CD4-positive, alpha-beta T cell treated with Interleukin-6 for 4 hours (primary cell): ENCODE measurements around the gene PON1.

Experiments used
- DNase-seq: peaks from one replicate; pipeline ENCODE4 v3.0.0-alpha.2; 2020; ENCODE audit warnings: mixed read lengths

PON1 gene

DNA sequence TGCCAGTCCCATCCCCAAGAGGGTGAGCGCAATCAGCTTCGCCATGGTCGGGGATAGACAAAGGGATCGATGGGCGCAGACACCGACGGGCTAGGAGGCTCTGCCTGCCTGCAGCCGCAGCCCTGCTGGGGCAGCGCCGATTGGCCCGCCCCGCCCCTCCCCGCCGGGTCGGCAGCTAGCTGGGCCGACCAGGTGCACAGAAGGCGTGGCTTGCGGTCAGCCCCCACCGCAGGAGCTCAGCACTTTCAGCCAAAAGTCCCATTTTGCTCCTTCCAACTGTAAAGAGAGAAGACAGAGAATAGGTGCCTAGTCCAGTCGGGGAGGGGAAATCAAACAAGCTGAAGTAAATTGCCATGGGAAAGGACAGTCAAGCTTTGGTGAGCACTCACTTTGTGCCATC is at the start of gene PON1:
PON1 (minus strand) TSS at position 102 of the 400 bp plus-strand sequence; CDS start at position 45, 57 bp downstream.
- DNase-seq, result no peak

DNA sequence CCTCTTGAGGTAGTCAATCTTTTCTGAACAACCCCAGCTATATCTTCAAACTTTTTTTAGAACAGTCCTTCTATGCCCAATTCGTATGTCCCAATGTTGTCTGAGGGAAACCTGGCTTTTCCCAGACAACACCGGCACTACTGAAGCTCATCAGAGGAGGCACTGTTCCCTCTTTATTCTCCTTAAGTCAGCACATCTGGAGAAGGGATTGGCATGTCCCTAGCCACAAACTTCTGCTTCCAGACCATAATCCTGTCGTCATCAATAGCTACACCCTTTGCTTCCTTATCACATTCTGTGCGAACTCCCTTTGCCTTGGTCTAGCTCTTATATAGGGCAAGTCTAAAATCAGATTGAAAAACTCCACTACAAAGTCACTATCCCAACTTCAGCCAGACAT is 49.0 kb upstream of the PON1 start:
- DNase-seq, result no peak

DNA sequence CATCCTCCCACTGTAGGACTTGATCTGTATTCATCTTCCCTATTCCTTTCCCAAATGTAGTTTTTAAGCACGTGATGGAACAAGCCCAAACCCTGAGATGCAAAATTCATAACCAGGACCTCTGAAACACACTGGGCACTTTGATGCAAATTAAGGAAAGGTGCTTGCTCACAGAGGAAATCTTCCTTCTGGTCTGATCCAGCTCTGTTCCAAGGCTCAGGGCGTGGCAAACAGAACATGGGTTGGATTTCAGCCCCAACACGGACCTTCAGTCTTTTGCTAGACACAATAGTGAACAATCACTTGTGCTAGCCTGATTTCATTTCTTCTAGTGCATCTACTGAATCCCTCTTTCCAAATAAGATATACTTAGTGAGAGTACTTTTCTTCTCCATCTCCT is 43.9 kb upstream of the PON1 start:
- no peak for DNase-seq

DNA sequence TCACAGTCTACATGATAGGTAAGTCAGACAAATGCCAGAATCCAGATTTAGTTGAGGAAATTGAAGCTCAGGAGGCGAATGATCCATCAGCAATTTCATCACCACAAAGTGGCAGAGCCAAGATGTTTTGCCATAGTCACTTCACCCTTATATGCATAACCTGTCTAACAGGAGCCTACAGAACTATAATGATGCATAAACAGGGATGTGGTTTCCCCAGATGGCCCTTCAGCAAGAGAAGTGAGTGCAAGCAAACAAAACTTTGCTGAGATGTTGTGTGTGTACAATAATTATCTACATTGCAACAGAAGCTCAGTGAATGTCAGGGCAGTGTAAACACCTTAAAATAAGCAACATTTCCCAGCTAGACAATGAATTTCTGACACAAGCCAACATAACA is 43.3 kb upstream of the PON1 start:
- DNase-seq, result no peak

DNA sequence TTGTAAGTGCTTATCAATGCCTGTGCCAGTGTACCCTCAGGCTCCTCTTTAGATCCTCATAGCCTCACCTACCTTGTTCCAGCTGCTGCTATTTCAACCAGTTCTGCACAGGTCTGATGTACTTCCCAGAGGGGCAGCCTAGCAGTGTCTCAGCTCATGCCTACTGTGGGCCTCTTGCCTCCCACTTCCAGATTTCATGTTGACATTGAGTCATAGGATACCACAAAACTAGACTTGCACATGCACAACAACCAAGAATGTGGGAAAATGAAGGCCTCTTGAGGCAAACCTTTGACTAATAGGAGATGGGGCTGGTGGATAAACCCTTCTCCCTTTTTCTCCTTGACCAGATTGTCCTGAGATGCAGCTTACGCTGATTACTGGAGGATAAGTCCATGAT is 40.8 kb upstream of the PON1 start:
- DNase-seq, result no peak

DNA sequence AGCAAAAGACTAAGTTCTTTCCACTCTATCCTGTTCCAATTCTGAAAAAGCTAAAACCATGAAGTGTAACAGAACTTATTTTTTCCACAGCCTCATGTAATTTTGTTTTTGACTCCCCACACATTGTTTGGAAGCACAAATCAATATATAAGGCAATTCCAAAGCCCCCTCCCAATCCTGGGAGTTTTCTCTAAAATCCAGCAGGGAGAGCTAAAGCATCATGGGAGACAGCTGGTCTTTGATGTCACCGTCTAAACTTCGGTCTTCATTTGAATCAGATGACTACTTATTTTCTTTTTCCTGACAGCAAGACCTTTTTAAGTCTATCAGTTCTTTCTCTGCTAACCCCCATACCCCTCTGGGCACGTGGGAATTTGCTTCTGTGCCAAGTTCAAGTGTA is 33.3 kb upstream of the PON1 start:
- no peak for DNase-seq

DNA sequence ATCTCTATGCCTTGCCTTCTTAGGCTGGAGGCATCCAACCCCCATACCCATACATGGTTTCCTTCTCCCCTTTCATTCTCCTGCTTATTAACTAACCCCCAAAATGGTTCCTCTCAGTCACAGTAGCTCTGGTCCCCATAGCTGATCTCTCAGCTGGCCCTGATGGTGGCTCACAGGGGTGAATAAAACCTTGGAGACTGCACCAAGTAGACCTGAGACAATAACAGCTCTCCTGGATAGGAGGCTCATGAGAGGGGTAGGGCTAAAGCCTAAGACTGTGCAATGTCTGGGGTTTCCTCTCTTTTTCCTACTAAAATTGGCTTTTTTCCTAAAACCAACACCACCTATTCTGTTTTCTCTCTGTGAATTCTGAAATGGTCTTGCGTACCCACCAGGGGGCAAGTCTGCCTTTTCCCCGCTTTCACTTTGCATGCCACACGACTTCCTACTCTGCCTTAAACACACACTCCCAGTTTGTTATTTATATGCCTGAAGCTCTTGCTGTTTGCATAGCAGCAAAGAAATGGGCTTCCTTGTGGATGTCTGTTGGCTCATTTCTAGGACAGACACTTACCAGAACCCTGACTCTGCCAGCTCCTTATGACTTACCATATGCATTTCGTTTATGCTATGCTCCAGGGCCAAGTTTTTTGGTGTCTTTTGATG is 18.4 kb upstream of the PON1 start:
- DNase-seq, result no peak

DNA sequence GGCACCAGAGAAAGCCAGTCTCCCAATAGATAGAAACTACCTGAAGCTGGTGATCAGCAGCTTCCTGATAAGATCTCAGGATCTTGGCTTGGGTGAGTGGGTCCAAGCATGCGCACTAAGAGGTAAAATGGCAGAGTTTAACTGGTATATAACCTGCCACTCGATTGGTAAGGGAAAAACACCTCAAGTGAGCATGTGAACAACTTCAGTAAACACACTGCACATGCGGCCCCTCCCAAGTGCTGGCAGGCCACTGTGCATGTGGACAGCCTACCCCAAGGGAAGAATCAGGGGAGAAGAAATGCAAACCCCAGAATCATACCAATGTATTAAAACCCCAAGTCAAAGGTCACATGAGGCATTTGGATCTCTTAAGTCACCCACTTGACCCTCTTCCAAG is 17.7 kb upstream of the PON1 start:
- no peak for DNase-seq

DNA sequence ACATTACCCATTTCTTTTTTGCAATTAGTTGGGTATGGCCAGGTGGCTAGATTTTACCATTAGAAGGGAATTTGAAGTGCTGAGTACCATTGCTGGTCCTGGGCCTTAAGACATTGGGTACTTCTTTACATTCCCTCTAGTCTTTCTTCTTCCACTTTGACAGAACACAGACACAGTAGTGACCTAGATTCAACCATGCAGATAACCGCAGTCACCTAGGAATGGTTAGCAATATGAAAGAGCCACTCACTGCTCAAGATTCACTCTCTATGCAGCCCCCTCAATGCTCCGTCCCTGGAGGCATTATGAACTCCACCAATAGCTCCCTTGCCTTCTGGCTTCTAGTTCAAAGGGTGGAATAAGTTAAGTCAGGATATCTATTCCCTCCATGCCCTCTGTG is 16.2 kb upstream of the PON1 start:
- no peak for DNase-seq

DNA sequence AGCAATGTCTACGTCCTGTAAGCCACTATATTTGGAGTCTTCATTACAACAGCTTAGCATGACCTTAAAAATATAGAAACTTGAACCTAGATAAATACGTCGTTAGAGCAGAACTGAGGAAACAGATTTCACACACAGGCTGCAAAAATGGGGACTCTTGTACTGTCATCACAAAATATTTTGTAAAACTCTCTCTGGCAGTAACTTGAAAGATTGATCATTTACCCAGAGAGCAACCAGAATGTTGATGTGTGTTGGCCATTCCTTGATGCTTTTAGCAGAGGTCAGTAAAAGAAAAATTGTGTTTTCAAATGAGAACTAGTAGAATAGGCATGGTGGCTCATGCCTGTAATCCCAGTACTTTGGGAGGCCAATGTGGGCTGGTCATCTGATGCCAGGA is 14.5 kb upstream of the PON1 start:
- no peak for DNase-seq

DNA sequence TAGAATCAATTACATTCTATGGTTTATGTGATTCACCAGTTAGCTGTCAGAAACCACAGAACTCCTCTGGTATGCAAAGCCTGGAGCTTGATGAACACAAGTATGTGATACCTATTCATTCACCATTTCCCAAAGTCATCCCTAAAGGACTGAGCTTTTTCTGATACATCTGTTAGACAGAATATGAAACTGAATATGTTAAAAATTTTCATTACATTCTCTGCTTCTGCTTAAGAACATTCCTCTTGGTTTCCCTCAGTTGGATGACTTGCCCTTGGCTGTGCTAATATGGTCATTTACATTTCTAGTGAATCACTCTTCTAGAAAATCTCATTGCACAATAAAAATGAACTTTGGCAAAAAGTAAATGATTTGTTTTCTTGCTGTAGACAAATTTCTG is 10.8 kb upstream of the PON1 start:
- no peak for DNase-seq

DNA sequence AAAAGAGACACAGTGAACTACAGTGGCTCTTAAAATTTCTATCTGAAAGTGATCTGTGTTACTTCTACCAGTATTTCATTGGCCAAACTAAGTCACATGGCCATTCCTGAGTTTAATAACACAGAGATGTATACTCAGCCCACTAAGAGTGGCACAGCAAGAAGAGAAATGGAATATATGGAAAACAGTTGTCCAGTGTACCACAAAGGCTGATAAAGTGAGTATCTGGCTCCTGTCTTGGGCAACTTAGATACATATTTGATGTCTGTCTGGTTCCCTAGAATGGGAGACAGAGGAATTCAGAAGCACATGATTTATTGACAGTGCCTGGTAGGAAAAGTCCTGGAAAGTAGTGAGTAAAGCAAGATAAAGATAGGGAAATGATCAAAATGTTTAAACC is 10.1 kb upstream of the PON1 start:
- DNase-seq, result no peak

DNA sequence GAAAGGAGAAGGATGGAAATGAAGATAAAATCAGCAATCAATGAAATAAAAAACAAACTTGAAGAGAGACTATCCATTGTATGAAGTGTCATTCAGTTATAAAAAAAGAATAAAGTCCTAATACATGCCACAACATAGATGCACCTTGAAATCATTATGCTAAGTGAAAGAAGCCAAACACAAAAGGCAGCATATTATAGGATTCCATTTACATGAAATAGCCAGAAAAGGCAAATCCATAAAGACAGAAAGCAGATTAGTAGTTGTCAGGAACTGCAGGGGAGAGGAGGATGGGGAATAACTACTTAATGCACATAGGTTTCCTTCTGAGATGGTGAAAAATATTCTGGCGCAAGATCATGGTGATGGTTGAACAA is 6.6 kb upstream of the PON1 start:
- DNase-seq, result no peak

DNA sequence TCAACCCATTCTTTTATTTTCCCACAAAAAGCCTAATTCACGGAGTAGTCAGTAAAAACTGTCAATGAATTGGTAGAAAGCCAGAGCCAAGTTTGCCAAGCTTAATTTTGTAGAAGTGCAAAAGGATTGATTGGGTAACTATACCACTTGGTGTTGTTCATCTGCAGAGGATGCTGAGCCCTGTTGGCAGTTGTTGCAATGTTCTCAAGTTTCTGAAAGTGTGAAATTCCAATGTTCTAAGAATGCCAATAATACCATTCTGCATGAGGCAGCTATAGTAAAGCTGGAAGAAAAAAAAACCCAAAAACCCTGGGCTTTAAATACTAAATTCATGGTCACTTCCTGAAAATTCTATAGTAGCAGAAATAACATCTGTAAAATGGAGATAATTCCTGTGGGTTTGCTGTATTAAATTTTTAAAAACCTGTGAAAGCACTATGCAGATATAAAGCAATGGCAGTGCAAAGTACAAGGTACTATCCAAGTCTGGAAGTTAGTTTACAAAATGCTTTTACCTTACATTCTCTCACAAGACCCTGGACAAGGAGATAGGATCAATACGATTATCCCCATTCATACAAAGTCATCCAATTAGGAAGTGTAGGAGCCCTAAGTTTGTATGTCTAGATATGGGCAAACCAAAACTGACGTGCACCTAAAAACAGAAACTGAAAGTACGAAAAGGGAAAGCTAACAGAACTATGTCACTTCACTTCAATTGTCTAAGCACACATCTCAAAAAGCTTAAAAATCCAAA is 6.0 kb upstream of the PON1 start:
- DNase-seq, result no peak

DNA sequence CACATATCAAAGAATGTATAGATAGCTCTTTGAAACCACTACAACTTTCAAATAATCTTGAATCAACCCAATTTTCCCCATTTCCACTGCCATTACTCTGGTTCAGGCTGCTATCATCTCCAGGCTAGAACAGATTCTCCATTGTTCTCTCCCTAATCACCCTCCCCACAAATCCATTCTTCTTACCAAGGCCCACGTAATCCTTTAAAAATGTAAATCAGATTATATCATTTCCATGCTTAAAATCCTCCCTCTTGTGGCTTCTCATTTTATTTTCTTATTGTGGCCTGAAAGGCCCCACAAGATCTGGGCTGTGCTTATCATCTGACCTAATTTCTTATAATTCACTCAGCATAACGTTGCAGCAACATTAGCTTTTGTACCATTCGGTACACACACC is 3.0 kb upstream of the PON1 start:
- DNase-seq, result no peak

DNA sequence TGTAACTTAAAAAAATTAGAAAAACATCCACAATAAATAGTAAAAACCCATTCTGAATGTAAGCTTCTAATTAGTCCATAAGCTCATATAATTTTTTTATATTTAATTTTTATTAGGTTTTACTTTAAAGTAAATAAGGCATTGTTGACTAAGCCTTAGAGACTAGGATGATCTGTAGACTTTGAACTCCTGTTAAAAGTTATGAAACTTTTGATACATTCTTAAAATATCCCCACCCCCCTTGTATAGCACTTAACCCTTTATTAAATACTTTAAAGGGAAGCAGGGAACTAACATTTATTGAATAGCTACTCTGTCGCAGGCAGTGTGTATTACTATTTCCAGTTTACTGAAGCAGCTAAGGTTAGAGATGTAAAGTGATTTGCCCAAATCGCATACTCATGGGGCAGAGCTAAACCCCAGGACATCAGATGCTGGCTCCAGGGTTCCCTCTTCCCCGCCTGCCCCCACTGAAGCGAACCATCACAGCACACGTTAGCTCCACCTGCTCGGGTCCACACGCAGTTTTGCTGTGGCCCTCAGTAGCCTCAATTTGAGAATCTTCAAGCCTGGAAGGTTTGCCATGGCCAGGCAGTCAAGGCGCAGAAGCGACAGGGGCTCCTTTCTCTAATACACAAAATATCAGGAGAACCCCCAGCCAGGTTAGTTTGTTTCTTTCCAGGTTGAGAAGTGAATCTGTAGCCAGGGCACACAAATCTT is 762 bp downstream of the PON1 start:
- DNase-seq, result no peak

DNA sequence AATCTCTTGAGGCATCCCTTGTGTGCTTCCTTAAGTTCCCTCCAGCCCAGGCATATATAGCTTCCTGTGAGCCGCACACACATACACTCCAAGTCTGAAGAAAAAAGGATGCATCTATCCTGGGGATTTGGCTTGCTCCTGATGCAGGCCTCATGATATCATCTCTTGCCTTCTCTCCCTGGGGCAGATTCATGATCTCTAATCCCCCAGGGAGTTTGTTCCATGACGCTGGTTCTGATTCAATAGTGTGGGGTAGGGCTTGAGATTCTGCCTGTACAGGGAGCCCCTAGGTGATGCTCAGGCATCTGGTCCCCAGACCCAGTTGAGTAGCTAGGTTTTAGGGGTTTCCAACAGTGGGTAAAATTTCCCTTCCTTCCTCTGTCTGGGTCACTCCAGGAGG is 1.5 kb downstream of the PON1 start:
- DNase-seq, result no peak

DNA sequence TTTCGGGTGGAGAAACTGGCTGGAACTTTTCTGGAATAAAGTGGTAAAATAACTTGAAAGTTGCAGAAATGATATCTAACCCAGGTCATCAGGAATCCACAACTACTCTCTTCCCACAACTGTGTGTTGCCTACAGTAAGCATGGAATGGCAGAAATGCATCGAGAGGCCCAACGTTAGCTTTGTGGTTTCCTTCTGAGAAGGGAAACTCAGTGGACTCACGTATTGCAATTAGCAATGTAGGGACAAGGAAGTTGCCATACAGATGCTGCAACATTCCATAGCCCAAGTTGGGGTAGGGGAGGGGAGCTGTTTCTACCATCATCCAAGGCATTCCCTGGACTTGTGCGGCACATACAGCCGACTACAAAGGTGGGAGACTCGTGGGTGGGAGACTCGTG is 1.9 kb downstream of the PON1 start:
- DNase-seq, result no peak

DNA sequence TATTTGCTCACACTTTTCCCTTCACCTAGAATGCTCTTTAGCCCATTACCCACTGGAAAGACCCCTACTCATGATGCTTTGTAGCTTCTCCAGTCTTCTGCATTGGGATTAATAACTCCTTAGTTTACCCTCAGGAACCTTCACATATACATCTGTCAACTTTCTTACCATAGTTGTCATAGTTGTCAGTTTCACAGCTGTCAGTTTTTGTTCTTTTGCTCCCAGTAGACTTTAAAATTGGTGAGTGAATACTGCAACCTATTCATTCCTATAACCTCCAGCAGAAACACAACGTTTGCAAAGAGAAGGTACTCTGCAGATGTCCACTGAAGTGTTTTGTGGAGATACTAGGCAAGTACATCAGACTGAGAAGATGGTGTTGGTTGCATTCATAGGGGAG is 2.6 kb downstream of the PON1 start:
- DNase-seq, result no peak

DNA sequence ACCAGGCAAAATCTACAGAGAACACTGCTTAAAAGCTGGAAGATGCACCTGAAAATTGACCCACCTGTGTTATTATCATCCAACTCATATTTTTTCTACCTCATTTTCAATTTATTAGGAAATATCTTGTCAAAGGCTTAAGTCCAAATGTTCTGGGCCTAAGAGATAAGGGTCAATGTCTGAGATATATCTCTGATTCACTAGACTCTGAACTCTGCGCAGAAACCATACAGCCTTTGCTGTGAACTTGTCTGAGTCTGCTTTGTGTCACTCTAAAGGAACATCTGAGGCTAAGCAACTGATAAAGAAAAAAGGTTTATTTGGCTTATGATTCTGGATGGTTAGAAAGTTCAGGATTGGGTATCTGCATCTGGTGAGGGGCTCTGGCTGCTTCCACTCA is 3.7 kb downstream of the PON1 start:
- DNase-seq, result no peak

DNA sequence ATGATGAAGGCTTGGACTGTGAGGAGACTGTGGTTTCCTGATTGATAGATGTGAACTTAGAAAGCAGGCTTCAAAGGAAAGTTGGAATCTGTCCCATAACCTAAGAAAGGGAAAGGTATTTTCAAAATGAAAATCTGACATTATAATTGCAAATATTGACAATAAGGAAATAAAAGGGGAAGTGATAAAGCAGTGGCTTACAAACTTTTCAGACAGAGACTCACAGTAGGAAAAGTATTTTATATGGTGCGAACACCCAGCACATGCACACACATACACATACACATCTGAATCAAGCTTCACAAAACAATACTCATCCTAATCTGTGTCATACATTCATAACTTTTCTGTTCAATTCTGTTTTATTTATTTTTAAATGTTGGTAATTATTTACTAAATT is 4.8 kb downstream of the PON1 start:
- no peak for DNase-seq

DNA sequence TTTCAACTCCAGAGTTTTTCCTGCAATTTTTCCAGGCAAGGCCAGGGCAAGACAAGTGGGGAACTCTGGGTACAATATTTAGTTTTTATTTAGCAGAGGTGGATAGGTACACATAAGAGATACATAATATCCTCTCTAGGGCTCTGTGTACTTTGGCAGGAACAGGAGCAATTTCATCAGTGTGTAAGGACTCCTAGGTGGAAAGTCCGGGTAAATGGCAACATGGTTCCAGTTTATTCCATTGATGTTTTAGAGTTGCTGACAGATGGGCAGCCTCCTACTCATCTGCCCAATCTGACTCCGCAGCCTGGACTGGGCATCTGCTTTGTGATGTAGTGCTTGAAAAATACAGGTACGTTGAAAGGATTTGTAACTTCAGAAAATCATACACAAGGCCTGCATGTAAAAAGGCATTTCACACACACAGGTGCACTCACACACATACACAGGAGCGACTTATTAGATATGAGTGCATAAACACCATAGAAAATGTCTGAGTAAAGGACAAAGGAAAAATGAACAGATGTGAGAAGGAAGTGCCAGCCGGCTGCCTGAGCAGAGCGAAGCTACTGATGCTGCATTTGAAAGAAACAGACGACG is 5.7 kb downstream of the PON1 start:
- no peak for DNase-seq

DNA sequence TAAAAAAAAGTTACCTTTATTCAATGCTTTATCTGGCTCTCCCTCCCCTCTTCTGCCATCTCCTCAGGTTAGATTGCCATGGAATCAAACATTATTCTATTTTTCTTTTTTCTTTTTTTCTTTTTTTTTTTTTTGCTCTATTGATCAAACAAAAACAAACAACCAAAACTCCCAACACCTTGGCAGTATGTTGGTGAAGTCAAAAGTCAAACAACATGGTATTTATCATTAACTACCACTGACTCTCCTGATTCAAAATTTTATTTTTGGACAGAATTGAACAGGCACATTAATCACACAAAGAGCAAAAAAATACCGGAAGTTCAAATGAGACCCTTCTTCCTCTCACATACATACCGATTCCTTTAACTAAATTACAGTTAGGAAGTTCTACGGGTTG is 6.4 kb downstream of the PON1 start:
- DNase-seq, result no peak

DNA sequence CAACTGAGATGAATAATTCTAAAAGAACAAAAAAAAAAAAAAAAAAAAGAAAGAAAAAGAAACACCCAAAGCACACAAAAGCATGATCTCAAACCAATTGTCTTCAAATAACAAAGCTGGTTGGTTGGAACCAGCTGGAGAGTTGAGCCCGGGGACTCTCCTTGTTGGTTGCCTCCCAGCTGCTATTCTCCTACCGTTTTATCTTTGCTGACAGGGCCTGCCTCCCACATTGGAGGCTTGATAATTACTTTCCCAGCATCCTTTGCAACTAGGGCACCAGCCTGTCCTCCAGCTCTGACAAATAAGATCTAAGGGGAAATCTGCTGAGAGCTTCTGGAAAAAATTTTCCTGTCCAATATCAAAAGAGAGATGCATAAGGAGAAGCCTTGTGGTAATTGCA is 6.8 kb downstream of the PON1 start:
- no peak for DNase-seq
